Measurements from ENCODE around the gene SEC11A.

SEC11A gene

GRCh38 chr15:84716036-84716732 lies at the start of gene SEC11A:
TSS of gene SEC11A (minus strand) at chr15:84716139. CDS start at chr15:84716075, 64 bp downstream.
- TF ChIP-seq CTCF (IDR thresholded peaks at IDR 0.05; ENCODE audit: borderline replicate concordance, extremely low read depth, low read length, poor library complexity, severe bottlenecking) (no peak), EZH2 (IDR thresholded peaks at IDR 0.05; ENCODE audit: borderline replicate concordance, low read depth, low read length, severe bottlenecking) (no peak)
- H3K27me3 ChIP-seq (ENCODE audit: insufficient read depth, low read length, poor library complexity), result no peaks in the 10 kb centered on the region
- H3K79me2 ChIP-seq (ENCODE audit: insufficient read depth, low read length), result peaks cover 51% of the 10 kb centered on the region
- H2AFZ ChIP-seq (ENCODE audit: low read depth, low read length), result peak within 1 kb of the TSS; percentile 98
- H4K20me1 ChIP-seq (ENCODE audit: insufficient read depth, low read length), result peaks cover 9% of the 10 kb centered on the region; the same call in 1 of the 2 replicates
- peak within 1 kb of the TSS; percentile 89 for H3K27ac ChIP-seq (ENCODE audit: low read length)
- DNase-seq (peak; percentile 90), ATAC-seq (ENCODE audit: insufficient read depth, low read depth) (peak; percentile 97)
- H3K4me2 ChIP-seq (ENCODE audit: insufficient read depth, low read length), result peak within 1 kb of the TSS; percentile 79
- no peaks in the 10 kb centered on the region for H3K9me3 ChIP-seq (ENCODE audit: insufficient read depth, low read length, severe bottlenecking)
- H3K4me3 ChIP-seq (ENCODE audit: low read depth in 1 of 2, low read length in 2 of 2), result peak within 1 kb of the TSS; percentile 98 to 99
- H3K4me1 ChIP-seq (ENCODE audit: insufficient read depth, low read length), result peaks cover 30% of the 10 kb centered on the region
- peak within 1 kb of the TSS; percentile 85 for H3K9ac ChIP-seq (ENCODE audit: low read depth, low read length)
- peaks cover under 1% of the 10 kb centered on the region; the same call in 1 of the 2 replicates for H3K36me3 ChIP-seq (ENCODE audit: insufficient read depth, low read length)

- Histone ChIP-seq H2AFZ (ENCODE audit: low read depth, low read length) (no peak overlapping the region), H3K4me1 (ENCODE audit: insufficient read depth, low read length) (no peaks in the 10 kb centered on the region), H4K20me1 (ENCODE audit: insufficient read depth, low read length) (peaks cover 41% of the 10 kb centered on the region), H3K4me3 (ENCODE audit: low read depth in 1 of 2, low read length in 2 of 2) (no peak overlapping the region), H3K27ac (ENCODE audit: low read length) (no peak overlapping the region), H3K9me3 (ENCODE audit: insufficient read depth, low read length, severe bottlenecking) (no peaks in the 10 kb centered on the region), H3K4me2 (ENCODE audit: insufficient read depth, low read length) (no peak overlapping the region), H3K36me3 (ENCODE audit: insufficient read depth, low read length) (peaks cover 50% of the 10 kb centered on the region), H3K27me3 (ENCODE audit: insufficient read depth, low read length, poor library complexity) (no peaks in the 10 kb centered on the region), H3K9ac (ENCODE audit: low read depth, low read length) (no peak overlapping the region), H3K79me2 (ENCODE audit: insufficient read depth, low read length) (peaks cover 92% of the 10 kb centered on the region)
- ATAC-seq (ENCODE audit: insufficient read depth, low read depth) (no peak), DNase-seq (no peak)
- TF ChIP-seq EZH2 (IDR thresholded peaks at IDR 0.05; ENCODE audit: borderline replicate concordance, low read depth, low read length, severe bottlenecking) (no peak), CTCF (IDR thresholded peaks at IDR 0.05; ENCODE audit: borderline replicate concordance, extremely low read depth, low read length, poor library complexity, severe bottlenecking) (no peak)
These were observed 49.7 kb upstream of the SEC11A start for GRCh38 chr15:84765675-84766074.

- H3K36me3 ChIP-seq (ENCODE audit: insufficient read depth, low read length), result peaks cover 48% of the 10 kb centered on the region
These were observed 49.0 kb upstream of the SEC11A start for GRCh38 chr15:84764989-84765388.

More at GRCh38 chr15:84764989-84765388, 49.0 kb upstream of the SEC11A start:
- no peak for TF ChIP-seq CTCF (IDR thresholded peaks at IDR 0.05; ENCODE audit: borderline replicate concordance, extremely low read depth, low read length, poor library complexity, severe bottlenecking)
- no peak for TF ChIP-seq EZH2 (IDR thresholded peaks at IDR 0.05; ENCODE audit: borderline replicate concordance, low read depth, low read length, severe bottlenecking)
- H4K20me1 ChIP-seq (ENCODE audit: insufficient read depth, low read length), result peaks cover 47% of the 10 kb centered on the region
- DNase-seq, result no peak
- ATAC-seq (ENCODE audit: insufficient read depth, low read depth), result no peak
- H2AFZ ChIP-seq (ENCODE audit: low read depth, low read length), result no peak overlapping the region
- 0 out of 2 replicates have a peak, but pooled peaks cover 3% of the 10 kb centered on the region for H3K4me1 ChIP-seq (ENCODE audit: insufficient read depth, low read length)
- peaks cover 93% of the 10 kb centered on the region for H3K79me2 ChIP-seq (ENCODE audit: insufficient read depth, low read length)
- H3K27ac ChIP-seq (ENCODE audit: low read length), result no peak overlapping the region
- no peaks in the 10 kb centered on the region for H3K9me3 ChIP-seq (ENCODE audit: insufficient read depth, low read length, severe bottlenecking)
- no peaks in the 10 kb centered on the region for H3K27me3 ChIP-seq (ENCODE audit: insufficient read depth, low read length, poor library complexity)
- no peak overlapping the region for H3K4me3 ChIP-seq (ENCODE audit: low read depth in 1 of 2, low read length in 2 of 2)
- no peak overlapping the region for H3K9ac ChIP-seq (ENCODE audit: low read depth, low read length)
- no peak overlapping the region for H3K4me2 ChIP-seq (ENCODE audit: insufficient read depth, low read length)
